Retina (tissue), 1 donor: Measurements from ENCODE around the gene TESK2.
"Not testable (repeated sequence)": the region's sequence is repeated elsewhere in the genome, so short reads cannot be mapped to it uniquely, and the experiment has no call there.

Source experiments
- DNase-seq: peaks from one replicate; pipeline ENCODE4 v3.0.0-alpha.2; 2016

TESK2 gene

DNA sequence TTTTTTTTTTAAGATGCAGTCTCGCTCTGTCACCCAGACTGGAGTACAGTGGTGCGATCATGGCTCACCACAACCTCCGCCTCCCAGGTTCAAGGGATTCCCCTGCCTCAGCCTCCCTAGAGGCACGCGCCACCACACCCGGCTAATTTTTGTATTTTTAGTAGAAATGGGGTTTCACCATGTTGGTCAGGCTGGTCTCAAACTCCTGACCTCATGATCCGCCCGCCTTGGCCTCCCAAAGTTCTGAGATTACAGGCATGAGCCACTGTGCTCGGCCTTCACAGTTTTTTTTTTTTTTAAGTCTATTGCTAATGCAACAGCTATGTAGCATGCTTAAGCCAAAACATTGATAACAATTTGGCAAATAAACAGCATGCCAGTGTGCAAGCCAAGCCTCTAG is 23.6 kb downstream of the TESK2 start:
- DNase-seq = not testable (repeated sequence)

DNA sequence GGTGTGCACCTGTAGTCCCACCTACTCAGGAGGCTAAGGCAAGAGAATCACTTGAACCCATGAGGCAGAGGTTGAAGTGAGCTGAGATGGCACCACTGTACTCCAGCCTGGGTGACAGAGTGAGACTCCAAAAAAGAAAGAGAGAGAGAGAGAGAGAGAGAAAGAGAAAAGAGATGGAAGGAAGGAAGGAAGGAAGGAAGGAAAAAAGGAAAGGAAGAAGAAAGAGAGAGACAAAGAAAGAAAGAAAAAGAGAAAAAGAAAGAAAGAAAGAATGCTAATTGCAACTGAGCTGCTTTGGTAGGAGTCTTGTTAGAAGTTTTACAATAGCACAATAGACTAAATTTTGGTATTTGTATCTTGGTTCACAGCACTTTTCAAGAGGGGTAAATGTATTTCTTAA is 25.7 kb downstream of the TESK2 start:
- no peak for DNase-seq

DNA sequence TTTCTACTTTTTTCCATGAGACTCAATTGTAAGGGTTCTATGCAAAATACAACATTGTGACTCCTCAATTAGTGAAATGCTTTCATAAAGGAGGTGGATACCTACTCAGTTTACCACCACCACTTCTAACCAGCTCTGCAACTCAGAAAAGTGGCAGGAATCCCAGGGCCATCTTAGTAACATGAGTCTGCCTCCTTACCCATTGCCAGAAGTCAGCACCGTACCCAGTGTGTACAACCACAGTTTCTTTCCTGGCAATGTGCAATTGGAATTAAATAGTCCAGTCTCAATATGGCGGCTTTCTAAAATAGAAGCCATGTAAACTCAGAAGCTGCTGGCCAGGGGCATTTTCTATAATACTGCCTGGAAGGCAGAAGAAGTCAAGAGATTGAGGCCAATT is 32.1 kb downstream of the TESK2 start:
- no peak for DNase-seq

DNA sequence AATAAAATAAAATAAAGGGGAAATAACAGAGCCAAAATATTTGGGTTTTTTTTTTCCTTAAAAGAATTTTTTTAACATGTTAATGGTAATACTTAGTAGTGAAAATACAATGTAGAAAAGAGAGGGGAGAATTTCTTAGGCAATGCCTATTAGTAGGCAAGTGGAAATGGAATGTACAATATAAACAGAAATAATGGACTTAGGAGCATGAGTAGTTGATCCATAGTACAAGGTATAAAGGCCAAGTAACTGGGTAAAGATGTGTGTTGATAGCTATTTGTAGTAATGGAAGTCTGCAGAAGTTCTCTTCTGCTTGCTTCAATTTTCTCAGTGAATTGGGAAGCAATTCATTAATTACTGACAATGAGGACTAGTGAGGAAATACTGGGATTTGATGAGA is 34.4 kb downstream of the TESK2 start:
- DNase-seq = no peak

DNA sequence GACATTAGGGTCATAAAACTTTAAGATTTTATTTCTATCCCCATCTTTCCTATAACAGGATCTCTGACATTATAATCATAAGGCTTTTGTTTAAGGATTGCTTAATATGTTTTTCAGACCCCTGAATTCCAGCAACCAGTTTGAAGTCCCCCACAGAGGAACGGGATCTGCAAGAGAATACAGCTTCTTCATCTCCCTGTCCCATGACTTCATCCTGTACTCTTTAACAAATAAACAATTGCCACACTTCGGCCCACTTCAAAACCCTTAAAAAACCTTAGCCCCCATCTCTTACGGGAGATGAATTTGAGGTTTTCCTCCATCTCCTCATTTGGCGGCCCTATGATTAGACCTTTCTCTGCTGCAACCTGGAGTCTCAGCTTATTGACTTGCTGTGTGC is 35.8 kb downstream of the TESK2 start:
- no peak for DNase-seq

DNA sequence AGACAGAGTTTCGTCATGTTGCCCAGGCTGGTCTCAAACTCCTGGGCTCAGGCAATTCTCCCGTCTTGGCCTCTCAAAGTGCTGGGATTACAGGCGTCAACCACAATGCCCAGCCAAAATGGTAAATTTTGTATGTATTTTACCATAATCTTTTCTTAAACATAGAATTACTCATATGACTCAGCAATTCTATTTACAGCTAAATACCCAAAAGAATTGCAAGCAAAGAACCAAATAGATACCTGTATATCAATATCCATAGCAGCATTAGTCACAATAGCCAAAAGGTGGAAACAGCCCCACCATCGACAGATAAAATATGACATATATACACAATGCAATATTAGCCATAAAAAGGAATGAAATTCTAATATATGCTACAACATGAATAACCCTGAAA is 36.5 kb downstream of the TESK2 start:
- DNase-seq = no peak

DNA sequence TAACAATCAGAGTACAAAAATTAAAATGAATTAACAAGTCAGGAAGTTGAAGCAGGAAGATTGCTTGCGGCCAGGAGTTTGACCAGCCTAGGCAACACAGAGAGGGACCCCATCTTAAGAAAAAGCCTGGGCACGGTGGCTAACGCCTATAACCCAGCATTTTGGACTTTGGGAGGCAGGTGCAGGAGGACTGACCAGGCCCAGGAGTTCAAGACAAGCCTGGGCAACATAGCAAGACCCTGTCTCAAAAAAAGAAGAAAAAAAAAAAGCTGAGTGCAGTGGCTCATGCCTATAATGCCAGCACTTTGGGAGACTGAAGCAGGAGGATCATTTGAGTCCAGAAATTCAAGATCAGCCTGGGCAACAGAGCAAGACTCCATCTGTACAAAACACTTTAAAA is 38.5 kb downstream of the TESK2 start:
- no peak for DNase-seq

DNA sequence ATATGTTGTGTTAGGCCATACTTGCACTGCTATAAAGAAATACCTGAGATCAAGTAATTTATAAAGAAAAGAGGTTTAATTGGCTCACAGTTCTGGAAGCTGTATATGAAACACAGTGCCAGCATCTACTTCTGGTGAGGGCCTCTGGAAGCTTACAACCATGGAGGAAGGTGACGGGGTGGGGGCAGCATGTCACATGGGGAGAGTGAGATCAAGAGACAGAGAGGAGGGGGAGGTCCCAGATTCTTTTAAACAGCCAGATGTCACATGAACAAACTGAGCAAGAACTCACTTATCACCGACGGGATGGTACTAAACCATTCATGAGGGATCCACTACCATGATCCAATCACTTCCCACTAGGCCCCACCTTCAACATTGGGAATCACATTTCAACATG is 42.6 kb downstream of the TESK2 start:
- DNase-seq = no peak

DNA sequence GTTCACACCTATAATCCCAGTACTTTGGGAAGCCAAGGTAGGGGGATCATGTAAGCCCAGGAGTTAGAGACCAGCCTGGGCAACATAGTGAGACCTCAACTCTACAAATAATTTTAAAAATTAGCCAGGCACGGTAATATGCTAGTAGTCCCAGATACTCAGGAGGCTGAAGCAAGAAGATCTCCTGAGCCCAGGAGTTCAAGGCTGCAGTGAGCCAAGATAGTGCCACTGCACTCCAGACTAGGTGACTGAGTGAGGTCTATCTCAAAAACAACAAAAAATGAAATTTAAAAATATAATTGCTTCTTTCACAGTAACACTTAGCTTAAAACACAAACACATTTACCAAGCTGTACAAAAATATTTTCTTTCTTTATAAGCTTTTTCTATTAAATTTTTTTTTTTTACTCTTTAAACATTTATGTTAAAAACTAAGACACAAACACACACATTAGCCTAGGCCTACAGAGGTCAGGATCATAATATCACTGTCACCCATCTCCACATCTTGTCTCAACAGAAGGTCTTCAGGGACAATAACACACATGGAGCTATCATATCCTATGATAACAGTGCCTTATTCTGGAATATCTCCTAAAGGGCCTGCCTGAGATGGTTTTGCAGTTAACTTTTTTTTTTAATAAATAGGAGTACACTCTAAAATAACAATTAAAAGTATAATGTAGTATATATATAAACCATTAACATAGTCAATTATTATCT is 43.9 kb downstream of the TESK2 start:
- no peak for DNase-seq

DNA sequence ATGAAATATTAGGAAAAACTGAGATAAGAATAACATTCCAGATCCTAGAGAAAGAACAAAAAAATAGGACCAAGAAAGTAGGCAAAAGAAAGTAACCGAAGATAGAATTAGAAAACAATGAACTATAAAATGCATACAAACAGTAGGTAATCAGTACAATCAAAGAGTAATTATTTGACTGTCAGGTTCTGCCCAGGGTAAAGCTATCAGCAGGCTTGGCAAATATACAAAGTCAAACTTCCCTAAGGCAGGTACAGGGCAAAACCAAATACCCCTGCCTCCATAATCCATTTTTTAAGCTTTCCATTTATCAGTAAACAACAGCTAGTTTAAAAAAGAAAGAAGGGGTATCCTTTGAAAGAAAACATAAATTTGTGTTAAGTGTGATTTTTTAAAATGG is 44.4 kb downstream of the TESK2 start:
- DNase-seq = no peak

DNA sequence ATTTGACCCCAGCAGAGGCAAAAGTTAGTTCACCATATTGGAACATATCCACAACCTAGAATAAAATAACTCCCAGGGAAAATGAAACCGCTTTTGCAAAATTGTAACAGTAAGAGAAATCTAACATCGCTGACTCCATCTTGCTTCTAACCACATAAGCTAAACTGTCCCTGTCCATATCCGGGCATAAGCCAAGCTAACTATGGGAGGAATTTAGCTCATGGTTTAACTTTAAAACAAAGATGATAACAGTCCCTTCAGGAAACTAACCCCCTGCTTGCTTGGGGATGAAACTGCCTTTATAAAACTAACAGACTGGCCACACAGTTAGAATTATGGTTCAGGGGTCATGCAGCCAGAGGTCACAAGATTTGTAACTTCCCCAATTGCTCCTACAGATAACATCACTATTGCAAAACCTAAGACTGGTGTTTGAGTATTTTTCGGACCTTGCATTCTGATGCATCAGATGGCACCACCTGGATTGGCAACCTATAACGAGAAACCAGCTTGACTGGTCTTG is 46.3 kb downstream of the TESK2 start:
- DNase-seq = no peak

DNA sequence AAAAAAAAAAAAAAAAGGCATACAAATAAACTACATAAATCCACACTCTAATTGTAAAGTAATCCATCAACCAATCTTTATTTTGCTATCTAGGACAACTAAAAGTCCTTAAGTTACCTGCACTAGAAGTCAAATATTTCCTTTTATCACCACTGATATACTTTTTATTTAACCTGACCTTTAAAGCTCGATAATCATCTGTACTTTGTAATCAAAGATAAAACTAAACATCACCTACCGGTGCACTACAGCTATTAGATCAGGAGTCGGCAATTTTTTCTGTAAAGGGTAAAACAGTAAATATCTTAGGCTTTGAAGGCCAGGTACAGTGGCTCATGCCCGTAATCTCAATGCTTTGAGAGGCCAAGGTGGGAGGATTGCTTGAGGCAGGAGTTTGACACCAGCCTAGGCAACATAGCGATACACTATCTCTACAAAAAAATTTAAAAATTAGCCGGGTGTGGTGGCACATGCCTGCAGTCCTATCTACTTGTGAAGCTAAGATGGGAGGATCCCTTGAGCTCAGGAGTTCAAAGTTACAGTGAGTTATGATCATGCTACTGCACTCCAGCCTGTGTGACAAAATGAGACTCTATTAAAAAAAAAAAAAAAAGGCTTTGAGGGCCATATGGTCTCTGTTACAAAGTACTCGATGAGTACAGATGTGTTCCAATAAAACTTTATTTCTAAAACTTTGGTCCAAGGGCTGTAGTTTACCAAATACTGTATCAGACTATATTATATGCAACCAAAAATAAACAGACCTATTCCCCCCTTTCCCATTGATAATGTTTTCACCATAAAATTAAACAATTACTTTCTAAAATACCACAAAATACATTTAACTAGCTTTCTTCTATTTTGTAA is 47.1 kb downstream of the TESK2 start:
- DNase-seq = no peak

DNA sequence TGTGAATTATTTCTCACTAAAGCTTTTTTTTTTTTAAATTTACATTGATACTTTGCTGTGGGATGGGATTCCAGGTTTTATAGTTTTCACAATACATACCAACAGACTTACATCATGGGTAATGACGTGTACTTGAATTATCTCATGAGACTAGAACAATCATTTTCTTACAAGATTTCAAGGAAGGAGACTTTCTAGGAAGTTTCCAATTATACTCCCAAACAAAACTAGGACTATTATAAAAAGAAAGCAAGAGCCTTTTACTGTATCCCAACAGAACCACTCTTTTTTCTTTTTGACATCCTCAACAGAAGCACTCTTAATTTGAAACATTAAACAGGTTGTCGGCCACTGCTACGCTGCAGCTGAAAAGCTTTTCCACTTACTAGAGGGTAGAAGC is 48.7 kb downstream of the TESK2 start:
- no peak for DNase-seq

DNA sequence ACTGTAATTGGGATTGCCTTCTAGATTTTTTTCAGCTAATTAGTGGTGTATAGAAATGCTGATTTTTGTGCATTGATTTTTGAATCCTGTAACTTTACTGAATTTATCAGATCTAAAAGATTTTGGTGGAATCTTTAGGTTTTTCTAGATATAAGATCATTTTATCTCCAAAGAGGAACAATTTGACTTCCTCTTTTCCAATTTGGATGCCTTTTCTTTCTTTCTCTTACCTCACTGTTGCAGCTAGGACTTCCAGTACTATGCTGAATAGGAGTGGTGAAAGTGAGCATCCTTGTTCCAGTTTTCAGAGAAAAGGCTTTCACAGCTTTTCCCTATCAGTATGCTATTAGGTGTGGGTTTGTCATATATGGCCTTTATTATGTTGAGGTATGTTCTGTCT is 53.6 kb downstream of the TESK2 start:
- no peak for DNase-seq

DNA sequence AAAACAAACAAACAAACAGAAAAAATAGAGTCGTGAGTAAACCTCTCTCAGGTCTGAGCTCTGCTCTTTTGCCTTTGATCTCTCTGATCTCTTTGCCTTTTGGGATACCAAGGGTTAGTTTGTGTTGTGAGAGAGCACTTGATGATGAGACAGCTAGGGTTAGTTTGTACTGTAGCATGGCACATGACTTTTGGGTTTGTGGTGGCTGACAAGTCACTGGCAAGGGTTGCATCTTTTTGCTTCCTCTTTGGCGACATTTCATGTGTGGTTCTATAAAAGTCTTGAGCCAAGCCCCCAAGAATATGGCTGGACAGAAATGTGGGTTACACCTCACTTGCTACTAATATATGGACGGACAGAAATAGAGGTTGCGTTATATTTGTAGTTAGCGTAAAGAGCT is 60.5 kb downstream of the TESK2 start:
- no peak for DNase-seq

DNA sequence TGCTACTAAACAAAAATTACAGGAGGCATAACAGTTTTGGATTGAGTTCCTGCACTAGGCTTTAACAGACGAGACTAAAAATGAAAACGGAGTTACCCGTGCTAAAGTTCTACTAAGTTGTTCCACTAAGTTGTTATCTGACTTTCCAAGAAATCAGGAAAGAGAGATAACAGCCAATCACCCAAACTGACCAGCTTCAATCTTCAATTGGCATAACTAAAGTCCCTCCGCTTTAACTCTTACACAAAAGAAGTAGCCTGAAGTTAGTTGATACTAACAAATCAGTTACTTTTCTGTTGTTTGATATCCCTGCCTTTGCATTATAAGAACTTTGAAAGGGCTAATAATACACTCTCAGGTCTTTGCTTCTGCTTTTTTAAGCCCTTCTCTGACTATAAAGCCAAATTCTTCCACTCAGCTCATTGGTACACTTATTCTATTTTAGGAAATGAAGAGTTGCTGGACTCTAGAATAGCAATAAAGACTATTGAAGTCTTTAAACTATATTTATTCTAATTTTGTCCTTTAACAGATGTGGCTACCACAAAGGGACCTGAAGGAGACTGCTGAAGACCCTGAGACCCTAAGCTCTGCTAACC is 61.3 kb downstream of the TESK2 start:
- no peak for DNase-seq

DNA sequence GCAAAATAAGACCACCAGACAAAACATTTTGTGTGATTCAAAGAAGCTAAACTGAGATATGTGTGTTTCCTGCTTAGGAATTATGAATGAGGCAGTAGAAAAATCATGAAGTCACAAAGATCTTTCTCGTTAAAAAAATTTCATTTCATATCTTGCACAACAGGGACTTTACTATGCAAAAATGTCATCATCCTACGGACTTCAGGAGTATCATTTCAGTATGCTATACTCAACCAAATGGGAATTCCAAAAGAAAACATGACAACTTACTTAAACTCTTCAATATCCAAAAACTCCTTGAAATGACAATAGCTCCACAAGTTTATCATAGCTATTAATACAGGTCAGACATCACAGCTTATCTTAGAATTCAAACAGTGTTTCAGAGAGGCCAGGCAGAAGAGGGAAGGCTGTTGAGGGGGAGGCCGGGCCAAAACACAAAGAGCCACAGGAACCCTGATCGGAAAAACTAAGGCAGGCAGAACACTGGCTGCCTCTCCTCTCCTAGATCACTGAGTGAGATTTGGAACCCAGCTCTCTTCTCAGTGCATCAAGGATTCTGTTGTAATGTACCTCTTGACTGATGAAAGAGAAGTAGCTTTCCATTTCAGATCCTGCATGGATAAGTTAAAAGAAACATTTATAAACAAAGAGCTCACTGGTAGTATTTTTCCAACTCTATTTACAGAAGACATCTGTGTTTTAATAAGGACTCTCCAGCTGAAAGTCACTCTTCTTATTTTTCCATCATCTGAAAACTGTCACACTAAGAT is 66.9 kb downstream of the TESK2 start:
- no peak for DNase-seq

DNA sequence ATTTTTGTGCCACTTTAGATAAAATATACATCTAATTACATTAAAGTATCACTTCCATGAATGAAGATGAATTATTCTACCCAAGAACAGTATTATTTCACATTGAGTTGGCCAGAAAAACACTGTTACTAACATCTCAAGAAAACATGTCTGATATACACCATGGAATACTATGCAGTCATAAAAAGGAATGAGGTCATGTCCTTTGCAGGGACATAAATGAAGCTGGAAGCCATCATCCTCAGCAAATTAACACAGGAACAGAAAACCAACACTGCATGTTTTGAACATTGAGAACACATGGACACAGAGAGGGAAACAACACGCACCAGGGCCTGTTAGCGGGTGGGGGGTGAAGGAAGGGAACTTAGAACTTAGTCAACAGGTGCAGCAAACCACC is 69.0 kb downstream of the TESK2 start:
- DNase-seq = no peak

DNA sequence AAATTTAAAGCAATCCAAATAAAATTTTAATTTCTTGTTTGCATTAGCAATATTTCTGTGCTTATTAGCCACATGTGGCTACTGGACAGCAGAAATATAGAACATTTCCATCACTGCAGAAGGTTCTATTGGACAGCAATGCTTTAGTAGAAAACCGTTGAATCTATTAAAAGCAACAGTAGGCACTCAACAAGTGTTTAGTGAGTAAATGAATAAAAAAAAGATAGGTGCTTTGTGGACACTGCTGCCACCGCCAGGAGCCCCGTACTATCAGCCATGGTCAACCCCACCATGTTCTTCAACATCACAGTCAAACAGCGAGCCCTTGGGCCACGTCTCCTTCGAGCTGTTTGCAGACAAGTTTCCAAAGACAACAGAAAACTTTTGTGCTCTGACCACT is 76.2 kb downstream of the TESK2 start:
- DNase-seq = no peak

DNA sequence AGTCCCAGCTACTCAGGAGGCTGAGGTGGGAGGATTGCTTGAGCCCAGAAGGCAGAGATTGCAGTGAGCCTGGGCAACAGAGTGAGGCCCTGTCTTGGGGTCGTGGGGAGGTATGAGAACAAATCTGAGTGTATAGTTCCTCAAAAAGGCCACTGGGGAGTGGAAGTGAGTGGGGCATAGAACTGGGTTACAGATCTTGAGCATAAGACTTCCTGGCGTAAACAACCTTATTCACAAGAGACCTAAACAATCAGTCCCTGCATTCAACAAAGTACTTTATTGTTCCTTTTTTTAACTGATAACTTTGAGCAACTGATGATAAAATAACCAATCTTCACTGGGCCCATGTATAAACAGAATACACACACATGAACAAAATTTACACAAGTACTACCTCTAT is 78.1 kb downstream of the TESK2 start:
- no peak for DNase-seq

DNA sequence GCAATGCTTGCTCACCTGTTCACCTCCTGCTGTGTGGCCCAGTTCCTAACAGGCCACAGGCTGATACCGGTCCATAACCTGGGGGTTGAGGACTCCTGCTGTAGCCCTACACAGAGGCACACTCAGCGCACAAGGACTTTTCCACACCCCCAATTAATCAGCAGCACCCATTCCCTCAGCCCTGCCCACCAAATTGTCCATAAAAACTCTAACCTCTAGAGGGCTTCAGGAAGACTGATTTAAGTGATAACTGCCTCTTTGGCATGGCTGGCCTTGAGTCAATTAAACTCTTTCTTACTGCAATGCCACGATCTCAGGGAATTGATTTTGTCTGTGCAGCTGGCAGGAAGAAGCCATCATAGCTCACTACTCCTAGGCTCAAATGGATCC is 79.5 kb downstream of the TESK2 start:
- DNase-seq = no peak

DNA sequence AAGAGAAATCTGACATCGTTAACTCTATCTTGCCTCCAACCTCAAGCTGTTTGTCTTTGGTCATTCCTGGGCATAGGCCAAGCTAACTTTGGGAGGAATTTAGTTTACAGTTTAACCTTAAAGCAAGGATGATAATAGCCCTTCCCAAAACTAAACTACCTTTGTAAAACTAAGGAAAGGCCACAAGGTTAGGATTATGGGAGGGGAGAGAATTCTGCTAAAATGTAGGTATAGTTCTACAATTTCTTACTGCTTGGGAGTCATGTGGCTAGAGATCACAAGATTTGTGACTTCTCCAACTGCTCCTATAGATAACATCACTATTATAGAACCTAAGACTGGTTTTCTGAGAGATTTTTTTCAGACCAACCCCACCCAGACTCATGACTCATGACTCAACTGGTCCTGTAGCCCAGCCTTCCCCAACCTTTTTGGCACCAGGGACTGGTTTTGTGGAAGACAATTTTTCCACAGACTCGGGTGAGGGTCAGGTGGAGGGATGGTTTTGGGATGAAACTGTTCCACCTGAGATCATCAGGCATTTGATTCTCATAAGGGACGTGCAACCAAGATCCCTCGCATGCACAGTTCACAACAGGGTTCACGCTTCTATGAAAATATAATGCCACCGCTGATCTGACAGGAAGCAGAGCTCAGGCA is 80.0 kb downstream of the TESK2 start:
- DNase-seq = no peak

DNA sequence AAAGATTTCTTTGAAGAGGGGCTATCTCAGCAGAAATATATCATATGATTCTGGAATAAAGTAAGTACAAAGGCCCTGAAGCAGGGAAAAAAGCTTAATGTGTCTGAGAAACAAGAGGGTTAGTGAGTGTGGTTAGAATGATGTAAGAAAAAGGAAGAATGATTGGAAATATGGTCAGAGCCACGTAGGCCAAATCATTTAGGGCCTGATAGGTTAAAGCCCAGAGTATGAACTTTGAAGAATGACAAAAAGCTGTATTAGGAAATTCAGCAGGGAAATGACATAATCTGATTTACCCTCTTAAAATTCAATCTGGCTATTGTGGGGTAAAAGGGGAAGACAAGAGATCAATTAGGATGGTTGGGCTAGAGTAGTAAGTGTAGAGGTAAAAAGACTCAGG is 81.7 kb downstream of the TESK2 start:
- no peak for DNase-seq
